ENCODE data around the gene SUGP2.
A peak's percentile ranks its signal among the peaks of the same experiment; 100 is the strongest.

The SUGP2 gene

GRCh38 chr19:19053508-19054314 lies 20.4 kb upstream of the SUGP2 start:
- Mint-ChIP-seq H3K9me3 (no peaks in the 10 kb centered on the region), H3K27me3 (no peaks in the 10 kb centered on the region), H3K4me3 (no peak overlapping the region), H3K4me1 (no peaks in the 10 kb centered on the region), H3K27ac (no peak overlapping the region), H3K36me3 (peaks cover 3% of the 10 kb centered on the region)
- ATAC-seq (ENCODE audit: low read depth) (peak; percentile 76), DNase-seq (ENCODE audit: low spot score in 2 of 2) (peak; percentile 61 to 68)

- ATAC-seq (ENCODE audit: low read depth) (no peak), DNase-seq (ENCODE audit: low spot score in 2 of 2) (no peak)
- Mint-ChIP-seq H3K27ac (no peak overlapping the region), H3K4me1 (no peaks in the 10 kb centered on the region), H3K36me3 (peaks cover 3% of the 10 kb centered on the region), H3K27me3 (no peaks in the 10 kb centered on the region), H3K9me3 (no peaks in the 10 kb centered on the region), H3K4me3 (no peak overlapping the region)
These were observed 19.6 kb upstream of the SUGP2 start for GRCh38 chr19:19052921-19053320.

GRCh38 chr19:19051478-19052213 lies 18.3 kb upstream of the SUGP2 start:
- DNase-seq (ENCODE audit: low spot score in 2 of 2) = no peak
- no peak for ATAC-seq (ENCODE audit: low read depth)
- Mint-ChIP-seq H3K27ac (no peak overlapping the region), H3K27me3 (no peaks in the 10 kb centered on the region), H3K4me1 (no peaks in the 10 kb centered on the region), H3K9me3 (no peaks in the 10 kb centered on the region), H3K36me3 (peaks cover 3% of the 10 kb centered on the region), H3K4me3 (no peak overlapping the region)

- Mint-ChIP-seq H3K9me3 (no peaks in the 10 kb centered on the region), H3K4me3 (no peak overlapping the region), H3K36me3 (peaks cover 3% of the 10 kb centered on the region), H3K4me1 (no peaks in the 10 kb centered on the region), H3K27me3 (no peaks in the 10 kb centered on the region), H3K27ac (no peak overlapping the region)
- no peak for ATAC-seq (ENCODE audit: low read depth)
- DNase-seq (ENCODE audit: low spot score in 2 of 2) = no peak
These were observed 17.4 kb upstream of the SUGP2 start for GRCh38 chr19:19050731-19051130.

GRCh38 chr19:19050104-19050503 lies 16.8 kb upstream of the SUGP2 start:
- Mint-ChIP-seq H3K4me1 (no peaks in the 10 kb centered on the region), H3K36me3 (peaks cover 5% of the 10 kb centered on the region), H3K27me3 (no peaks in the 10 kb centered on the region), H3K4me3 (no peak overlapping the region), H3K9me3 (no peaks in the 10 kb centered on the region), H3K27ac (no peak overlapping the region)
- no peak for ATAC-seq (ENCODE audit: low read depth)
- DNase-seq (ENCODE audit: low spot score in 2 of 2) = no peak

GRCh38 chr19:19049406-19049805 lies 16.1 kb upstream of the SUGP2 start:
- Mint-ChIP-seq H3K27me3 (no peaks in the 10 kb centered on the region), H3K9me3 (no peaks in the 10 kb centered on the region), H3K4me3 (no peak overlapping the region), H3K4me1 (no peaks in the 10 kb centered on the region), H3K36me3 (peaks cover 9% of the 10 kb centered on the region), H3K27ac (no peak overlapping the region)
- ATAC-seq (ENCODE audit: low read depth) = no peak
- no peak for DNase-seq (ENCODE audit: low spot score in 2 of 2)

GRCh38 chr19:19043881-19044280 lies 10.6 kb upstream of the SUGP2 start:
- ATAC-seq (ENCODE audit: low read depth) (no peak), DNase-seq (ENCODE audit: low spot score in 2 of 2) (no peak)

GRCh38 chr19:19043481-19043880 lies 10.2 kb upstream of the SUGP2 start:
- H3K9me3 Mint-ChIP-seq = no peaks in the 10 kb centered on the region

More at GRCh38 chr19:19043881-19044280, 10.6 kb upstream of the SUGP2 start:
- Mint-ChIP-seq H3K4me1 (peaks cover 10% of the 10 kb centered on the region), H3K36me3 (peaks cover 10% of the 10 kb centered on the region), H3K9me3 (no peaks in the 10 kb centered on the region), H3K27me3 (no peaks in the 10 kb centered on the region), H3K27ac (no peak overlapping the region), H3K4me3 (no peak overlapping the region)

GRCh38 chr19:19042732-19043280 lies 9.5 kb upstream of the SUGP2 start:
- H3K4me1 Mint-ChIP-seq = peaks cover 10% of the 10 kb centered on the region
- no peak for DNase-seq (ENCODE audit: low spot score in 2 of 2)
- H3K27me3 Mint-ChIP-seq = no peaks in the 10 kb centered on the region
- ATAC-seq (ENCODE audit: low read depth) = no peak
- no peak overlapping the region for H3K27ac Mint-ChIP-seq
- H3K36me3 Mint-ChIP-seq = peaks cover 10% of the 10 kb centered on the region
- H3K4me3 Mint-ChIP-seq = no peak overlapping the region
- H3K9me3 Mint-ChIP-seq = no peaks in the 10 kb centered on the region

More at GRCh38 chr19:19043481-19043880, 10.2 kb upstream of the SUGP2 start:
- H3K4me1 Mint-ChIP-seq = peaks cover 10% of the 10 kb centered on the region
- DNase-seq (ENCODE audit: low spot score in 2 of 2) (no peak), ATAC-seq (ENCODE audit: low read depth) (no peak)
- H3K4me3 Mint-ChIP-seq = no peak overlapping the region
- no peaks in the 10 kb centered on the region for H3K27me3 Mint-ChIP-seq
- no peak overlapping the region for H3K27ac Mint-ChIP-seq
- peaks cover 10% of the 10 kb centered on the region for H3K36me3 Mint-ChIP-seq

GRCh38 chr19:19040417-19040816 lies 7.1 kb upstream of the SUGP2 start:
- DNase-seq (ENCODE audit: low spot score in 2 of 2) (no peak), ATAC-seq (ENCODE audit: low read depth) (no peak)
- H3K4me3 Mint-ChIP-seq = no peak overlapping the region
- peaks cover 12% of the 10 kb centered on the region for H3K36me3 Mint-ChIP-seq
- peak overlapping the region; percentile 87 for H3K27ac Mint-ChIP-seq
- peaks cover 10% of the 10 kb centered on the region for H3K4me1 Mint-ChIP-seq
- H3K27me3 Mint-ChIP-seq = no peaks in the 10 kb centered on the region
- H3K9me3 Mint-ChIP-seq = no peaks in the 10 kb centered on the region

- ATAC-seq (ENCODE audit: low read depth) (peak; percentile 98), DNase-seq (ENCODE audit: low spot score in 2 of 2) (peak in 1 of 2 donors; percentile 25)
- H3K9me3 Mint-ChIP-seq = no peaks in the 10 kb centered on the region
- no peak overlapping the region for H3K4me3 Mint-ChIP-seq
- no peaks in the 10 kb centered on the region for H3K27me3 Mint-ChIP-seq
- H3K27ac Mint-ChIP-seq = peak overlapping the region; percentile 87
- peaks cover 8% of the 10 kb centered on the region for H3K36me3 Mint-ChIP-seq
- H3K4me1 Mint-ChIP-seq = peaks cover 10% of the 10 kb centered on the region
These were observed 6.6 kb upstream of the SUGP2 start for GRCh38 chr19:19039901-19040300.

GRCh38 chr19:19034204-19034624 lies 897 bp upstream of the SUGP2 start:
- H3K4me3 Mint-ChIP-seq = peak overlapping the region; percentile 79
- no peaks in the 10 kb centered on the region for H3K27me3 Mint-ChIP-seq
- H3K27ac Mint-ChIP-seq = peak overlapping the region; percentile 48
- ATAC-seq (ENCODE audit: low read depth) (peak; percentile 40), DNase-seq (ENCODE audit: low spot score in 2 of 2) (peak; percentile 31 to 41)
- peaks cover 2% of the 10 kb centered on the region for H3K36me3 Mint-ChIP-seq
- H3K9me3 Mint-ChIP-seq = no peaks in the 10 kb centered on the region
- peaks cover 14% of the 10 kb centered on the region for H3K4me1 Mint-ChIP-seq

GRCh38 chr19:19033176-19033425 lies 216 bp downstream of the SUGP2 start:
- no peak overlapping the region for H3K27ac Mint-ChIP-seq
- H3K9me3 Mint-ChIP-seq = no peaks in the 10 kb centered on the region
- peaks cover 15% of the 10 kb centered on the region for H3K4me1 Mint-ChIP-seq
- no peak for DNase-seq (ENCODE audit: low spot score in 2 of 2)
- peaks cover 5% of the 10 kb centered on the region for H3K36me3 Mint-ChIP-seq
- ATAC-seq (ENCODE audit: low read depth) = no peak
- H3K4me3 Mint-ChIP-seq = peak overlapping the region; percentile 87
- no peaks in the 10 kb centered on the region for H3K27me3 Mint-ChIP-seq

- H3K36me3 Mint-ChIP-seq = peaks cover 7% of the 10 kb centered on the region
These were observed 719 bp downstream of the SUGP2 start for GRCh38 chr19:19032420-19033175.

More at GRCh38 chr19:19032420-19033175, 719 bp downstream of the SUGP2 start:
- Mint-ChIP-seq H3K9me3 (no peaks in the 10 kb centered on the region), H3K4me3 (peak overlapping the region; percentile 87), H3K4me1 (peaks cover 19% of the 10 kb centered on the region), H3K27ac (peak overlapping the region; percentile 85), H3K27me3 (no peaks in the 10 kb centered on the region)
- ATAC-seq (ENCODE audit: low read depth) (peak; percentile 0), DNase-seq (ENCODE audit: low spot score in 2 of 2) (peak; percentile 30 to 46)
